ENCODE data around the gene KRT31. TPM values are rescaled to one million over a fixed set of nuclear protein-coding genes. Genes with fewer than 3 reads are reported as not detected.

KRT31 gene
- total and polyA plus RNA-seq, 8 donors: 3.1 TPM; not detected in 7

GRCh38 chr17:41377546-41377945 lies 19.9 kb downstream of the KRT31 start:
- Histone ChIP-seq H3K36me3 (no peaks in the 10 kb centered on the region), H3K27me3 (peaks cover 0 to 5% (median 0%) of the 10 kb centered on the region in 3 donors), H3K4me1 (no peaks in the 10 kb centered on the region), H3K9me3 (no peaks in the 10 kb centered on the region), H3K27ac (no peak overlapping the region), H3K4me3 (no peak overlapping the region)
- intact Hi-C loops (cut with DNase I; ENCODE audit: low total_unique reads): no loop called here
- 12 to 30% (median 18%) methylated on average over 2 of the region's 2 CpGs for WGBS, 5 donors
- no peak for DNase-seq
- no peak for TF ChIP-seq POLR2AphosphoS5 (IDR thresholded peaks at IDR 0.05)
- TF ChIP-seq EP300 (IDR thresholded peaks at IDR 0.05): no peak
- TF ChIP-seq POLR2A (IDR thresholded peaks at IDR 0.05): no peak
- TF ChIP-seq CTCF (IDR thresholded peaks at IDR 0.05): no peak

GRCh38 chr17:41369713-41370112 lies 27.7 kb downstream of the KRT31 start, which contains the start of gene KRT33B:
Gene KRT33B, minus strand, starts transcription at chr17:41369813. Its CDS starts 63 bp downstream, at chr17:41369750.
- TF ChIP-seq POLR2A (IDR thresholded peaks at IDR 0.05): no peak
- no peak for TF ChIP-seq CTCF (IDR thresholded peaks at IDR 0.05)
- TF ChIP-seq POLR2AphosphoS5 (IDR thresholded peaks at IDR 0.05): no peak
- TF ChIP-seq EP300 (IDR thresholded peaks at IDR 0.05): no peak
- no peaks in the 10 kb centered on the region for H3K9me3 ChIP-seq
- no peaks in the 10 kb centered on the region for H3K36me3 ChIP-seq
- H3K4me1 ChIP-seq: no peaks in the 10 kb centered on the region
- DNase-seq: no peak
- 75 to 100% (median 92%) methylated on average over 1 of the region's 1 CpG for WGBS, 5 donors
- intact Hi-C loops (cut with DNase I; ENCODE audit: low total_unique reads): no loop called here
- no peak within 1 kb of the TSS for H3K27ac ChIP-seq
- no peak within 1 kb of the TSS for H3K4me3 ChIP-seq
- H3K27me3 ChIP-seq: no peaks in the 10 kb centered on the region

- no peak for TF ChIP-seq POLR2A (IDR thresholded peaks at IDR 0.05)
- TF ChIP-seq POLR2AphosphoS5 (IDR thresholded peaks at IDR 0.05): no peak
- TF ChIP-seq CTCF (IDR thresholded peaks at IDR 0.05): no peak
- no peak for TF ChIP-seq EP300 (IDR thresholded peaks at IDR 0.05)
- 84 to 93% (median 92%) methylated on average over 2 of the region's 2 CpGs for WGBS, 5 donors
- H3K27me3 ChIP-seq: no peaks in the 10 kb centered on the region
- H3K4me3 ChIP-seq: no peak overlapping the region
- H3K9me3 ChIP-seq: no peaks in the 10 kb centered on the region
- no peak for DNase-seq
- intact Hi-C loops (cut with DNase I; ENCODE audit: low total_unique reads): no loop called here
- H3K4me1 ChIP-seq: no peaks in the 10 kb centered on the region
- no peaks in the 10 kb centered on the region for H3K36me3 ChIP-seq
- H3K27ac ChIP-seq: no peak overlapping the region
Observed at GRCh38 chr17:41369023-41369422, 28.4 kb downstream of the KRT31 start.

GRCh38 chr17:41367426-41368075 lies 29.9 kb downstream of the KRT31 start:
- Histone ChIP-seq H3K27ac (no peak overlapping the region), H3K4me3 (no peak overlapping the region), H3K4me1 (no peaks in the 10 kb centered on the region), H3K9me3 (no peaks in the 10 kb centered on the region), H3K36me3 (no peaks in the 10 kb centered on the region), H3K27me3 (no peaks in the 10 kb centered on the region)
- WGBS, 5 donors: 75 to 92% (median 88%) methylated on average over 10 of the region's 10 CpGs
- DNase-seq: no peak
- TF ChIP-seq POLR2A (IDR thresholded peaks at IDR 0.05) (no peak), CTCF (IDR thresholded peaks at IDR 0.05) (no peak), EP300 (IDR thresholded peaks at IDR 0.05) (no peak), POLR2AphosphoS5 (IDR thresholded peaks at IDR 0.05) (no peak)
- intact Hi-C loops (cut with DNase I; ENCODE audit: low total_unique reads): no loop called here

All from stomach (tissue), 9 donors.